B cell (primary cell): ENCODE data around the gene GSC2. TPM values are rescaled to one million over a fixed set of nuclear protein-coding genes. Genes with fewer than 3 reads are reported as not detected.

Experiments used
- ATAC-seq: fragments of 200-7000 bp; cut with Tn5 transposase; one replicate; pipeline ENCODE4 v1.10.0; 2021; ENCODE audit warnings: low read depth, mild to moderate bottlenecking, moderate number of reproducible peaks, moderate library complexity
- CTCF ChIA-PET: fragments of 350-600 bp; sonication (Branson Sonifier 250); formaldehyde crosslinking; loops from one replicate; lab custom pipeline; 2021; ENCODE audit warnings: antibody characterized with exemption, inconsistent platforms; lab: Charles Lee
- POLR2A ChIA-PET: fragments of 350-600 bp; sonication (Branson Sonifier 250); formaldehyde crosslinking; loops from one replicate; lab custom pipeline; 2021; ENCODE audit warnings: antibody characterized with exemption; lab: Charles Lee
- DNase-seq: peaks from one replicate; pipeline ENCODE4 v3.0.0; 2013
- H2AFZ ChIP-seq: 2 replicates; pipeline ENCODE4 v1.6.1; 2012; ENCODE audit warnings: mild to moderate bottlenecking, low read depth, low read length; ENCODE audit not compliant: insufficient read depth, poor library complexity, severe bottlenecking
- H3K27ac ChIP-seq, 2 donors: 1 replicate in 1 of 2; 2 replicates in 1 of 2; pipeline ENCODE4 v1.5.1; 2012 to 2013; ENCODE audit warnings: low read length in 2 of 2, mild to moderate bottlenecking in 2 of 2, moderate library complexity in 1 of 2
- H3K27me3 ChIP-seq, 4 experiments: fragments of 200-600 bp in 1 of 4; sonication (generic) in 1 of 4; replicated peaks in 1 of 4; 1 replicate in 2 of 4; 2 replicates in 2 of 4; pipeline versions ENCODE4 v1.6.1 to v1.7.0; 2013 to 2016; ENCODE audit warnings: low read length in 3 of 4, mild to moderate bottlenecking in 2 of 4, mixed read lengths in 1 of 4, moderate library complexity in 1 of 4; ENCODE audit not compliant: insufficient read depth in 4 of 4, control insufficient read depth in 3 of 4; ENCODE audit errors: control extremely low read depth in 1 of 4
- H3K36me3 ChIP-seq, 2 experiments: replicated peaks in 1 of 2; 1 replicate in 1 of 2; 2 replicates in 1 of 2; pipeline versions ENCODE4 v1.6.1 to v1.7.1; 2013; ENCODE audit warnings: low read length in 1 of 2; ENCODE audit not compliant: insufficient read depth in 2 of 2, control insufficient read depth in 1 of 2; ENCODE audit errors: control extremely low read depth in 1 of 2, extremely low read depth in 1 of 2
- H3K4me1 ChIP-seq, 2 donors: fragments of 200-600 bp in 1 of 2; sonication (generic) in 1 of 2; 1 replicate in 1 of 2; 2 replicates in 1 of 2; pipeline versions ENCODE4 v1.5.1 to v1.6.1; 2013 to 2017; ENCODE audit warnings: low read length in 2 of 2; ENCODE audit not compliant: control insufficient read depth in 2 of 2, insufficient read depth in 2 of 2
- H3K4me2 ChIP-seq: replicated peaks from 2 replicates; pipeline ENCODE3; 2012; ENCODE audit warnings: mild to moderate bottlenecking, low read depth, low read length; ENCODE audit not compliant: poor library complexity, severe bottlenecking
- H3K4me3 ChIP-seq, 5 experiments: fragments of 200-600 bp in 1 of 5; sonication (generic) in 1 of 5; 1 replicate in 3 of 5; 2 replicates in 2 of 5; pipeline versions ENCODE4 v1.5.1 to v1.7.0; 2011 to 2016; ENCODE audit warnings: low read length in 4 of 5, mild to moderate bottlenecking in 4 of 5, low read depth in 2 of 5, control low read depth in 1 of 5, moderate library complexity in 1 of 5; ENCODE audit not compliant: insufficient read depth in 1 of 5; ENCODE audit errors: control extremely low read depth in 1 of 5, extremely low read depth in 1 of 5
- H3K79me2 ChIP-seq: fragments of 200-600 bp; sonication (generic); one replicate; pipeline ENCODE4 v1.6.0; 2016; ENCODE audit warnings: low read length; ENCODE audit not compliant: control insufficient read depth, insufficient read depth
- H3K9ac ChIP-seq: fragments of 200-600 bp; sonication (generic); 2 replicates; pipeline ENCODE4 v1.6.1; 2017; ENCODE audit warnings: mild to moderate bottlenecking, low read length, moderate library complexity
- H3K9me3 ChIP-seq, 3 donors: one replicate each; pipeline versions ENCODE4 v1.6.1 to v1.7.1; 2013; ENCODE audit warnings: low read length in 2 of 3; ENCODE audit not compliant: control insufficient read depth in 2 of 3, insufficient read depth in 1 of 3; ENCODE audit errors: control extremely low read depth in 1 of 3
- H4K20me1 ChIP-seq: 2 replicates; pipeline ENCODE4 v1.6.0; 2012; ENCODE audit warnings: mild to moderate bottlenecking, low read length; ENCODE audit not compliant: insufficient read depth, control insufficient read depth, poor library complexity, severe bottlenecking
- H3K27ac Mint-ChIP-seq: one replicate; pipeline ENCODE4 v1.8.0; 2021; ENCODE audit warnings: mixed read lengths
- H3K27me3 Mint-ChIP-seq: one replicate; pipeline ENCODE4 v1.8.0; 2021; ENCODE audit warnings: mixed read lengths
- H3K4me1 Mint-ChIP-seq: one replicate; pipeline ENCODE4 v1.8.0; 2021; ENCODE audit warnings: mixed read lengths
- H3K4me3 Mint-ChIP-seq: one replicate; pipeline ENCODE4 v1.8.0; 2021; ENCODE audit warnings: mixed read lengths
- H3K9me3 Mint-ChIP-seq: one replicate; pipeline ENCODE4 v1.8.0; 2022; ENCODE audit warnings: mixed read lengths; ENCODE audit not compliant: insufficient read depth
- EZH2 ChIP-seq: IDR thresholded peaks from 2 replicates; pipeline ENCODE4 v1.6.1; 2012; ENCODE audit warnings: borderline replicate concordance, low read depth, mild to moderate bottlenecking, moderate library complexity, low read length; ENCODE audit not compliant: insufficient read depth, poor library complexity, severe bottlenecking
- WGBS: methylation state at CpG from one replicate; pipeline ENCODE4 v1.1.5; 2013; ENCODE audit warnings: missing lambda C conversion rate; ENCODE audit not compliant: insufficient coverage; 5-methylcytosine and 5-hydroxymethylcytosine counted together
- intact Hi-C: fragments of 100-400 bp; cut with micrococcal nuclease; formaldehyde crosslinking; loops from one replicate; pipeline ENCODE4 v1.10.0; 2022
- polyA plus RNA-seq: library from polyadenylated mRNA; depleted of rRNA; stranded (reverse); fragments of >200 nt; gene quantifications from 2 replicates; pipeline ENCODE4 v1.2.3, GENCODE V29; 2012
- total RNA-seq, 2 donors: library from RNA; stranded (reverse); fragments of 120-200 nt in 1 of 2; gene quantifications; 1 replicate in 1 of 2; 2 replicates in 1 of 2; pipeline versions ENCODE4 v1.2.3 to v1.2.4, GENCODE V29; 2013 to 2022
- TF ChIP-seq, protein P1 (sequence below): fragments of 200-600 bp; IDR thresholded peaks from one replicate; pipeline ENCODE4 v1.8.0; 2022; ENCODE audit warnings: antibody characterized with exemption, mild to moderate bottlenecking

GSC2 gene
- total and polyA plus RNA-seq, 2 donors (not counting 1 experiment from before 2014, with no cell fraction given), result not detected

DNA sequence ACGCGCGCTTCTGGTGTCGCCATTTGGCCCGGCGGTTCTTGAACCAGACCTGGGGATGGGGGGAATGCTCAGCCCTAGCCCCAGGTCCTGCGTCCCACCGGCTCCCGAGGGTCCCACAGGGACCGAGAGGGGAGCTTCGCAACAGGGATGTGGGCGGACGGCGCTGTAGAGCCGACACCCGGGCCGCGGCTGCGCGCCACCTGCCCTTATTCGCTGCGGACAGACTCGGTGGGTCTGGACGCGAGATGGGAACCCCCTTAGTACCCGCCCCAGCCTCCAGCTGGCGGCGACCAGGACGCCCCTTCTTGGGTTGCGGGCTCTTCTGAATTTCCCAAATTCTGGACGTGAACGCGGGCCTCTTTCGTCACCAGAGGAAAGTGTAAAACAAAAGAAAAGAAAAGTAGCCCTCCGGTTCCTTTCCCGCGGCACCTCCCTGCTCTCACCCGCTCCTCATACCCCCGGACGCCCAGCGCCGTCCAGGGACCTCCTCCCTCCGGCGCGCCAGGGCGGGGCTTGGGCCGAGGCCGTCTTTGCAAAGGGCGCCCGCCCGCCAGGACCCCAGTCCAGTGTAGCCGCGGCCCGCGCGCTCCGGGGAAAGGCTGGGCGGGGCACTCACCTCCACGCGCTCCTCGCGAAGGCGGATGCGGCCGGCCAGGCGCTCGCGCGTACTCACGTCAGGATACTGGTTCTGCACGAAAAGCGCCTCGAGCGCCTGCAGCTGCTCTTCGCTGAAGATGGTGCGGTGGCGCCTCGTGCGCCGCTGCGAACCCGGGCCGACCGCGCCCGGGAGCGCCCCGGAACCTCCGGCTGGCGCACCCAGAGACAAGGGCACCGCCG is 827 bp downstream of the GSC2 start:
- DNase-seq, result peak; percentile 65
- Histone ChIP-seq H3K79me2 (peaks cover 2% of the 10 kb centered on the region), H3K4me3 (peak overlapping the region in 3 of 5 experiments; percentile 33 to 41 (median 40)), H3K9me3 (peaks cover 0 to 16% (median 0%) of the 10 kb centered on the region in 3 donors), H3K27me3 (peaks cover 0 to 52% (median 22%) of the 10 kb centered on the region in 4 experiments), H3K27ac (no peak overlapping the region), H3K4me2 (peak overlapping the region; percentile 82), H3K4me1 (peaks cover 13 to 16% of the 10 kb centered on the region in 2 donors), H4K20me1 (no peaks in the 10 kb centered on the region), H3K36me3 (no peaks in the 10 kb centered on the region), H2AFZ (peak overlapping the region; percentile 71), H3K9ac (peak overlapping the region; percentile 51)
- H3K4me1 Mint-ChIP-seq, result peaks cover 17% of the 10 kb centered on the region
- TF ChIP-seq, protein P1, sequence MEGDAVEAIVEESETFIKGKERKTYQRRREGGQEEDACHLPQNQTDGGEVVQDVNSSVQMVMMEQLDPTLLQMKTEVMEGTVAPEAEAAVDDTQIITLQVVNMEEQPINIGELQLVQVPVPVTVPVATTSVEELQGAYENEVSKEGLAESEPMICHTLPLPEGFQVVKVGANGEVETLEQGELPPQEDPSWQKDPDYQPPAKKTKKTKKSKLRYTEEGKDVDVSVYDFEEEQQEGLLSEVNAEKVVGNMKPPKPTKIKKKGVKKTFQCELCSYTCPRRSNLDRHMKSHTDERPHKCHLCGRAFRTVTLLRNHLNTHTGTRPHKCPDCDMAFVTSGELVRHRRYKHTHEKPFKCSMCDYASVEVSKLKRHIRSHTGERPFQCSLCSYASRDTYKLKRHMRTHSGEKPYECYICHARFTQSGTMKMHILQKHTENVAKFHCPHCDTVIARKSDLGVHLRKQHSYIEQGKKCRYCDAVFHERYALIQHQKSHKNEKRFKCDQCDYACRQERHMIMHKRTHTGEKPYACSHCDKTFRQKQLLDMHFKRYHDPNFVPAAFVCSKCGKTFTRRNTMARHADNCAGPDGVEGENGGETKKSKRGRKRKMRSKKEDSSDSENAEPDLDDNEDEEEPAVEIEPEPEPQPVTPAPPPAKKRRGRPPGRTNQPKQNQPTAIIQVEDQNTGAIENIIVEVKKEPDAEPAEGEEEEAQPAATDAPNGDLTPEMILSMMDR, result no peak
- TF ChIP-seq EZH2, result no peak
- no peak for ATAC-seq
- H3K27ac Mint-ChIP-seq, result no peak overlapping the region
- H3K4me3 Mint-ChIP-seq, result peak overlapping the region; percentile 52
- peaks cover 4% of the 10 kb centered on the region for H3K9me3 Mint-ChIP-seq
- ChIA-PET CTCF (interaction anchor here (7.2 kb wide), 1 partner anchor 481 kb away, joined by 73 read pairs; no protein-coding TSS in a partner anchor), POLR2A (no interaction called here)
- intact Hi-C loops, result no loop called here
- peaks cover 33% of the 10 kb centered on the region for H3K27me3 Mint-ChIP-seq
- WGBS, result 7% methylated on average over 87 of the region's 92 CpGs
